Fibroblast of villous mesenchyme (primary cell): ENCODE results near the gene LINC00237. TPM values are rescaled to one million over a fixed set of nuclear protein-coding genes. Genes with fewer than 3 reads are reported as not detected.

Experiments
- DNase-seq: peaks from one replicate; pipeline ENCODE4 v3.0.0-alpha.2; 2010; ENCODE audit warnings: low read depth
- H3K4me3 ChIP-seq: 2 replicates; pipeline ENCODE4 v1.5.1; 2011; ENCODE audit warnings: low read depth, mild to moderate bottlenecking, low read length
- CTCF ChIP-seq: IDR thresholded peaks from 2 replicates; pipeline ENCODE4 v1.5.1; 2012; ENCODE audit warnings: low read depth, mild to moderate bottlenecking, low read length; ENCODE audit not compliant: insufficient read depth
- total RNA-seq: library from RNA; depleted of rRNA; stranded (reverse); fragments of >200 nt; gene quantifications from 2 replicates; pipeline ENCODE4 v1.2.3, GENCODE V29; 2012

LINC00237 gene
- total RNA-seq, 1 donor, result not detected

DNA sequence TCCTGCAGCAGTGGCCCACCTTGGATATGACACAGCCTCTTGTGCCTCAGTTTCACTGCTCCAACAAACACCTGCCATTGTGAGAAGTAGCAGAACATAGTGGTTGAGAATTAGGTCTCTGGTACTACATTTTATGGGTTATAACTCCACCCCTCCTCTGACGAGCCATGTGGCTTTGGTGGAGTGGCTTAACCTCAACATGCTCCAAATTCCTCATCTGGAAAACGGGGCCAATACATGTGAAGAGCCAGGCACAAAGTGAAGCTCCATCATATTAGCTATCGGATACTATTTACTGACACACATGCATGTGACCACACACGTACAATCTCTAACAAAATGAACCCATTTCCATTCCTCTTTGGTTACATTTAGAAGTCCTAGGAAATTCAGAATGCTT lies 11.4 kb upstream of the LINC00237 start:
- TF ChIP-seq CTCF, result no peak
- H3K4me3 ChIP-seq, result no peak overlapping the region

DNA sequence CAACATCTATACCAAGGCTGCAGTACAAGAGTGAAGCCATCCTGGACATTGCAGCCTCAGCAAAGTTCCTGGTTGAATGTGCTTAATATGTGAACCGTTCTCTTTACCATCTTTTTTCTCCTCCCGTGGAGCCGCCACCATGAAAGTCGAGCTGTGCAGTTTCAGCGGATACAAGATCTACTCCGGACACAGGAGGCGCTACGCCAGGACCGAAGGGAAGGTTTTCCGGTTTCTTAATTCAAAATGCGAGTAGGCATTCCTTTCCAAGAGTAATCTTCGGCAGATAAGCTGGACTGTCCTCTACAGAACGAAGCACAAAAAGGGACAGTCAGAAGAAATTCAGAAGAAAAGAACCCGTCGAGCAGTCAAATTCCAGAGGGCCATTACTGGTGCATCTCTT lies 8.4 kb upstream of the LINC00237 start:
- DNase-seq, result no peak
- no peak for TF ChIP-seq CTCF
- H3K4me3 ChIP-seq, result no peak overlapping the region

More for the DNA sequence above, 11.4 kb upstream of the LINC00237 start:
- DNase-seq, result no peak

DNA sequence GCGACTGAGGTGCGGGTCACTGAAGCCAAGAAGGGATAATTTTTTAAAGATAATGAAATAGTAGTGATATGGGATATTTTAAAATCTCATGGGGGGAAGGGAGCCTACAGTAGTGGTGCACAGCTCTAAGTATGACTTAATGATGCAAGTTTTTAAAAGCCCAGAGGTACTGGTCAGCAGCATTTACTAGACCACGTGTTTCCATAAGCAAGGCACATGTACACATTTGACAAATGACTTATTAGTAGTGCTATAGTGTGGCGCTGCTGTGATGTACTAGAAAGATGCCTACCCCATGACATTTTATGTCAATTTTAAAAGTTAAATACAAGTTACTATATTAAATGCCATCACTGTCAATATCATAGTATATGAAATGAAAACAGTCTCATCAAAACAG lies 7.5 kb upstream of the LINC00237 start:
- TF ChIP-seq CTCF, result no peak
- no peak for DNase-seq
- H3K4me3 ChIP-seq, result no peak overlapping the region

DNA sequence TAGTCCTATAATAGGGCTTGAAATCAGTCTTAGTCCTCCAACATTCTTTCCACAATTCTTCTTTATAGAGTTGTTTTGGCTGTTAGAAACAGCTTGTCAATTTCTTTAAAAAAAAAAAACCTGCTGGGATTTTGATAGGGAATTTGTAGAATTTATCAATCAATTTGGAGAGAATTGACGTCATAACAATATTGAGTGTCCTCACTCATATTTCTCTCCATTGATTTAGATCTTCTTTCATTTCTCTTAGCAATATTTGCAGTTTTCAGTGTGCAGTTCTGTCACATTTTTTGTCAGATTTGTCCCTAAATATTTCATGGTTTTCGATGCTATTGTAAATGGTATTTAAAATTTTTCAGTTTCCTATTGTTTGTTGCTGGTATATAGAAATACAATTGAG lies 5.3 kb upstream of the LINC00237 start:
- no peak overlapping the region for H3K4me3 ChIP-seq
- no peak for TF ChIP-seq CTCF
- no peak for DNase-seq

DNA sequence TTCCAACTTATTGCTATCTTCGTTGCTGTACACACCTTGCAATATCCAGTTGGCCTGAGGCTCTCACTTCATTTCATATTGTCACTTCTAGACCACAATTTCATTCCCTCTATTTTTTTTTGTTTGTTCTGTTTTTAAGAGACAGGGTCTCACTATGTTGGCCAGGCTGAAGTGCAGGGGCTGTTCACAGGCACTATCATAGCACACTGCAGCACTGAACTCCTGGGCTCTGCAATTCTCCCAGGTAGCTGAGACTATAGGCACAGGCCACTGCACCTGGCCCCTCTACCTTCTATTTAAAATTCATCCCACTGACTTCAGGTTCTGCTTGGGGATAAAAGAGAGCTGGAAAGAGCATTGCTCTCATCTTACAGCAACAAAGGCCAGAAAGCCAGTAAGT lies 4.7 kb upstream of the LINC00237 start:
- H3K4me3 ChIP-seq, result no peak overlapping the region
- no peak for TF ChIP-seq CTCF
- DNase-seq, result no peak

DNA sequence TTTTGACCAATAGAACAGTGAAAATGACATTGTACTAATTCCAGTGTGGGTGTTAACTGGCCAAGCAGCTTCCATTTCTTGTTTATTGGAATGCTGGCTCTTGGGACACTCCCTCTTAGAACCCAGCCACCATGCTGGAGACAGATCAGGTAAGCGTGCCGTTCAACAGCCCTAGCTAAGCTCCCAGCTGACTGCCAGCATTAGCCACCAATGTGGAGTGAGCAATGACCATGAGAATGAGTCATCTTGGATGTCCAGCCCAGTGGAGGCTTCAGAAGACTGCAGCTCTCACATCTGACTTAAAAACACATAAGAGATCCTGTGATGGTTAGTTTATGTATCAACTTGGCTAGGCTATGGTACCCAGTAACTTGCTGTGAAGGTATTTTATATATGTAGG lies 3.0 kb upstream of the LINC00237 start:
- no peak for TF ChIP-seq CTCF
- DNase-seq, result no peak
- H3K4me3 ChIP-seq, result no peak overlapping the region

DNA sequence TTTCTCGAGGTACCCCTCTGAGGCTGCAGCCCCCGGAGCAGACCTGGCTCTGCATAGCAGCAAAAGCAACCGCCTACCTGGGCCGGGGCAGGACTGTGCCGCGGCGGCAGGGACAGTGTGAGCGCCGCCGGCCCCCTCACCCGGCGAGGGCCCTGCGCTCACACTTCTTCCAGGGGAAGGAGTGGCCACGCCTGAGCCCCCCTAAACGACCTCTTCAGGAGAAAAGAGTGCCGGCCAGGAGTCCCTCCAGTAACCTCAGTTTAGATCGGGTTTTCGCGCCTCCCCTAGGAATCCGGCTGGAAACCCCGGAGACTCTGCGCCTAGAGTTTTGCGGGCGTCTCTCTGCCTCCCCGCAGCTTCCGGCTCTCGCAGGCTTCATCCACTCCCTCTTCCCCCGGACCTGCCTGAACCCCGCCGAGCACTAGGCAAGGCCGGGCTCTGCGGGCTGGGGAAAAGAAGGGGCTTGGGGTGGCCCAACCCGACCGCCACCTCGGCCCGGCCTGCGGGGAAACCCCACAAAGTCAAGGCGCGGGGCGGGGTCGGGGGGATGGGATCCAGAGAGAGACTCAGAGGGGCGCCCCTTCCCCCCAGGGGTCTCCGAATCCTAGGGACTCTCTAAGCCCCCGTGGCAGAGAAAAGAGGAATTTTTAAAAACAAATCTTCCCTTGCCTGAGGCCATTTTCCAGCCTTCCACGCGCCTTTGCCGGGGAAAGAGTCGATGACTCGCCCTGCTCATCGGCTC lies 558 bp downstream of the LINC00237 start:
- DNase-seq, result no peak
- TF ChIP-seq CTCF, result no peak
- H3K4me3 ChIP-seq, result no peak overlapping the region
